Prostate gland (tissue), 2 donors: ENCODE measurements around the gene METRNL.

Experiments used
- POLR2A ChIP-seq: fragments of 450-650 bp; IDR thresholded peaks from one replicate; pipeline ENCODE4 v1.6.1; 2016; ENCODE audit warnings: antibody characterized with exemption, mild to moderate bottlenecking
- TF ChIP-seq, protein P1 (sequence below), 4 experiments: fragments of 200-600 bp in 2 of 4; fragments of 450-650 bp in 2 of 4; sonication (generic) in 2 of 4; IDR thresholded peaks; 1 replicate in 3 of 4; 2 replicates in 1 of 4; pipeline ENCODE4 v1.5.1; 2016 to 2019; ENCODE audit warnings: antibody characterized with exemption in 4 of 4, mild to moderate bottlenecking in 2 of 4, moderate library complexity in 2 of 4

DNA sequence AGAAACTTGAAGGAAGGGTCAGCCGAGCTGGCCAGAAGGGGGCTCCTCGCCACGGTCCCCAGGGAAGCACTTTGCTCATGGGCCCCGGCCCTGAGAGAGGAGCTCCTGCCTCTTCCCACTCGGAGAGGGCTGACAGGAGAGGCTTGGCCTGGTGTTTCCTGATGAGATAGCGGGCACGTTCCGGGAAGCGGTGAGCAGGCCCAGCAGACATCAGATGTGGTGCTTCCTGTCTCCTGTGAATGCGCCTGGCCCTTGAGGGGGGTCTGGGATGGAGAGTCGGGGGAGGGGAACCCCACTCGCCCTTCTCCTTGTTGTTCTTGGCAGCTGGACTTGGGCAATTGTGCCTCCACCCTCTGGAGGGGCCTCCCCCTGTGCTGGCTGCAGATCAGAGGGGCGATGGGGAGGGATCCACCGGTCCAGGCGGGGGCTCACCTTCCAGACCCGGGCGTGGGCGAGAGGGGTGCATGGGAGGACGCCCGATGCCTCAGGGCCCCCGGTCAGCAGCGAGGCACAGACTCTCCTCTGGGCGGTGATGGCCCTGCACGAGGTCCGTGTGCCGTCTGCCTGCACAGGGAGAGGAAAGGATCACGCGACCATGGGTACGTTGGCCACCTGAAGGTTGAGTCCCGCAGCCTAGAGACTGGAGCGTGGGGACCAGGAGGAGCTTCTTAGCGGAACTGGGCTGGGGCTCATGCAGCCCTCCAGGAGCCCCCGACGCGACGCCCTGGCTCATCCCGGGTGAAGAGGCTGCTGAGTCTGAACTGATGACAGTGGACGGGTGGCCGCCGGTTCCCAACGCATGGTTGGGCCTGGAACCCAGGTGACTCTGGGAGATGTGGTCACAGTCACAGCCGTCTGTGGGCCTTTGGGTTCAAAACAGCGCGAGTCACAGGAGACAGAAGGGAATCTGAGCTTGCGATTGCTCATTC, 25.4 kb downstream of the METRNL start:
- TF ChIP-seq POLR2A, result no peak
- TF ChIP-seq, protein P1, sequence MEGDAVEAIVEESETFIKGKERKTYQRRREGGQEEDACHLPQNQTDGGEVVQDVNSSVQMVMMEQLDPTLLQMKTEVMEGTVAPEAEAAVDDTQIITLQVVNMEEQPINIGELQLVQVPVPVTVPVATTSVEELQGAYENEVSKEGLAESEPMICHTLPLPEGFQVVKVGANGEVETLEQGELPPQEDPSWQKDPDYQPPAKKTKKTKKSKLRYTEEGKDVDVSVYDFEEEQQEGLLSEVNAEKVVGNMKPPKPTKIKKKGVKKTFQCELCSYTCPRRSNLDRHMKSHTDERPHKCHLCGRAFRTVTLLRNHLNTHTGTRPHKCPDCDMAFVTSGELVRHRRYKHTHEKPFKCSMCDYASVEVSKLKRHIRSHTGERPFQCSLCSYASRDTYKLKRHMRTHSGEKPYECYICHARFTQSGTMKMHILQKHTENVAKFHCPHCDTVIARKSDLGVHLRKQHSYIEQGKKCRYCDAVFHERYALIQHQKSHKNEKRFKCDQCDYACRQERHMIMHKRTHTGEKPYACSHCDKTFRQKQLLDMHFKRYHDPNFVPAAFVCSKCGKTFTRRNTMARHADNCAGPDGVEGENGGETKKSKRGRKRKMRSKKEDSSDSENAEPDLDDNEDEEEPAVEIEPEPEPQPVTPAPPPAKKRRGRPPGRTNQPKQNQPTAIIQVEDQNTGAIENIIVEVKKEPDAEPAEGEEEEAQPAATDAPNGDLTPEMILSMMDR (IDR thresholded peaks at IDR 0.05), result no peak
